H9 (cell line): ENCODE measurements around the gene FAM227B. TPM values are rescaled to one million over a fixed set of nuclear protein-coding genes. Genes with fewer than 3 reads are reported as not detected.

Experiments used
- DNase-seq: peaks from one replicate; pipeline ENCODE4 v3.0.0-alpha.2; 2017
- H2AFZ ChIP-seq: one replicate; pipeline ENCODE4 v1.6.1; 2013; ENCODE audit warnings: mild to moderate bottlenecking, low read length, control low read depth, moderate library complexity
- H2AK5ac ChIP-seq: 2 replicates; pipeline ENCODE4 v1.6.1; 2013; ENCODE audit warnings: low read length, control low read depth, mixed read lengths; ENCODE audit not compliant: insufficient read length
- H2BK120ac ChIP-seq: one replicate; pipeline ENCODE4 v1.6.1; 2013; ENCODE audit warnings: low read depth, mild to moderate bottlenecking, low read length, control low read depth, inconsistent platforms; ENCODE audit not compliant: poor library complexity, severe bottlenecking
- H2BK12ac ChIP-seq: 2 replicates; pipeline ENCODE4 v1.6.1; 2013; ENCODE audit warnings: low read length, control low read depth, mixed read lengths, low read depth; ENCODE audit not compliant: insufficient read length
- H2BK15ac ChIP-seq: 2 replicates; pipeline ENCODE4 v1.6.1; 2013; ENCODE audit warnings: low read depth, low read length, control low read depth
- H2BK20ac ChIP-seq: one replicate; pipeline ENCODE4 v1.6.1; 2013; ENCODE audit warnings: low read depth, mild to moderate bottlenecking, low read length, control low read depth, inconsistent platforms; ENCODE audit not compliant: poor library complexity, severe bottlenecking
- H2BK5ac ChIP-seq: 2 replicates; pipeline ENCODE4 v1.6.1; 2013; ENCODE audit warnings: low read length, control low read depth, mixed read lengths; ENCODE audit not compliant: insufficient read length
- H3K14ac ChIP-seq: 2 replicates; pipeline ENCODE4 v1.6.1; 2013; ENCODE audit warnings: low read length, control low read depth; ENCODE audit not compliant: insufficient read depth
- H3K18ac ChIP-seq: 2 replicates; pipeline ENCODE4 v1.6.1; 2013; ENCODE audit warnings: low read depth, mild to moderate bottlenecking, mixed read lengths, low read length, control low read depth; ENCODE audit not compliant: insufficient read length
- H3K23ac ChIP-seq: 2 replicates; pipeline ENCODE4 v1.6.1; 2013; ENCODE audit warnings: low read length, control low read depth, mixed read lengths, low read depth; ENCODE audit not compliant: insufficient read length
- H3K23me2 ChIP-seq: 2 replicates; pipeline ENCODE4 v1.6.1; 2013; ENCODE audit warnings: low read depth, mild to moderate bottlenecking, mixed read lengths, low read length, control low read depth; ENCODE audit not compliant: insufficient read length, poor library complexity, severe bottlenecking
- H3K27ac ChIP-seq: 2 replicates; pipeline ENCODE4 v1.5.1; 2013; ENCODE audit warnings: low read length, control low read depth, mixed read lengths, low read depth; ENCODE audit not compliant: insufficient read length
- H3K27me3 ChIP-seq: 2 replicates; pipeline ENCODE4 v1.6.1; 2013; ENCODE audit warnings: low read length, control low read depth, inconsistent platforms; ENCODE audit not compliant: insufficient read depth
- H3K4ac ChIP-seq: 2 replicates; pipeline ENCODE4 v1.6.1; 2013; ENCODE audit warnings: low read depth, mild to moderate bottlenecking, control low read depth, inconsistent platforms, low read length, moderate library complexity
- H3K4me1 ChIP-seq: 2 replicates; pipeline ENCODE4 v1.6.1; 2013; ENCODE audit warnings: low read length, control low read depth, inconsistent platforms; ENCODE audit not compliant: insufficient read depth
- H3K4me2 ChIP-seq: 2 replicates; pipeline ENCODE4 v1.6.1; 2013; ENCODE audit warnings: low read length, control low read depth, mixed read lengths; ENCODE audit not compliant: insufficient read length, insufficient read depth
- H3K56ac ChIP-seq: 2 replicates; pipeline ENCODE4 v1.6.1; 2013; ENCODE audit warnings: low read depth, mild to moderate bottlenecking, mixed read lengths, low read length, control low read depth; ENCODE audit not compliant: insufficient read length
- H3K79me1 ChIP-seq: 2 replicates; pipeline ENCODE4 v1.6.1; 2013; ENCODE audit warnings: low read depth, mild to moderate bottlenecking, moderate library complexity, low read length, control low read depth, inconsistent platforms; ENCODE audit not compliant: insufficient read depth, poor library complexity, severe bottlenecking
- H3K79me2 ChIP-seq: 2 replicates; pipeline ENCODE4 v1.6.1; 2013; ENCODE audit warnings: low read length, control low read depth, inconsistent platforms; ENCODE audit not compliant: insufficient read depth
- H3K9ac ChIP-seq: 2 replicates; pipeline ENCODE4 v1.6.1; 2013; ENCODE audit warnings: low read length, control low read depth, mixed read lengths; ENCODE audit not compliant: insufficient read length; ENCODE audit errors: extremely low read depth
- H3K9me3 ChIP-seq: one replicate; pipeline ENCODE4 v1.6.1; 2013; ENCODE audit warnings: low read depth, low read length, inconsistent platforms; ENCODE audit not compliant: control insufficient read depth
- H3T11ph ChIP-seq: one replicate; pipeline ENCODE4 v1.6.1; 2013; ENCODE audit warnings: mild to moderate bottlenecking, low read length, control low read depth, inconsistent platforms
- H4K20me1 ChIP-seq: one replicate; pipeline ENCODE4 v1.6.1; 2013; ENCODE audit not compliant: control insufficient read depth, insufficient read length, insufficient read depth
- H4K5ac ChIP-seq: 2 replicates; pipeline ENCODE4 v1.6.1; 2013; ENCODE audit warnings: low read depth, mild to moderate bottlenecking, mixed read lengths, low read length, control low read depth; ENCODE audit not compliant: insufficient read length
- H4K8ac ChIP-seq: replicated peaks from 2 replicates; pipeline ENCODE4 v1.6.1; 2013; ENCODE audit warnings: low read length, control low read depth, mixed read lengths, low read depth; ENCODE audit not compliant: insufficient read length
- H4K91ac ChIP-seq: 2 replicates; pipeline ENCODE4 v1.6.1; 2013; ENCODE audit warnings: low read depth, mild to moderate bottlenecking, moderate library complexity, mixed read lengths, low read length, control low read depth; ENCODE audit not compliant: insufficient read length
- H3K27ac Mint-ChIP-seq, 3 experiments: 2 replicates in 2 of 3; 3 replicates in 1 of 3; pipeline ENCODE4 v1.8.0; 2020 to 2021; ENCODE audit warnings: mixed read lengths in 3 of 3, mild to moderate bottlenecking in 1 of 3, moderate library complexity in 1 of 3
- H3K27me3 Mint-ChIP-seq: 2 replicates; pipeline ENCODE4 v1.8.0; 2021; ENCODE audit warnings: low read depth, mild to moderate bottlenecking, moderate library complexity, mixed read lengths
- H3K36me3 Mint-ChIP-seq, 3 experiments: 2 replicates in 2 of 3; 3 replicates in 1 of 3; pipeline ENCODE4 v1.8.0; 2020 to 2021; ENCODE audit warnings: low read depth in 3 of 3, mixed read lengths in 3 of 3; ENCODE audit not compliant: insufficient read depth in 1 of 3
- H3K4me1 Mint-ChIP-seq, 2 experiments: 2 replicates each; pipeline ENCODE4 v1.8.0; 2020; ENCODE audit warnings: mixed read lengths in 2 of 2
- H3K4me3 Mint-ChIP-seq, 2 experiments: 2 replicates in 1 of 2; 3 replicates in 1 of 2; pipeline ENCODE4 v1.8.0; 2020 to 2021; ENCODE audit warnings: mild to moderate bottlenecking in 2 of 2, mixed read lengths in 2 of 2, moderate library complexity in 1 of 2
- H3K9me3 Mint-ChIP-seq, 2 experiments: 2 replicates in 1 of 2; 3 replicates in 1 of 2; pipeline ENCODE4 v1.8.0; 2020; ENCODE audit warnings: mild to moderate bottlenecking in 2 of 2, mixed read lengths in 2 of 2, moderate library complexity in 1 of 2
- CTCF ChIP-seq: fragments of 200-600 bp; sonication (generic); conservative IDR thresholded peaks from 3 replicates; pipeline ENCODE4 v1.8.0; 2021; ENCODE audit warnings: antibody characterized with exemption, mild to moderate bottlenecking
- WGBS: extraction: QIAGEN DNeasy Blood & Tissue Kit; methylation state at CpG from one replicate; pipeline ENCODE4 v1.1.7; 2013; ENCODE audit warnings: missing lambda C conversion rate, low lambda C conversion rate, mixed read lengths; ENCODE audit not compliant: insufficient read length; ENCODE audit errors: extremely low coverage; 5-methylcytosine and 5-hydroxymethylcytosine counted together
- total RNA-seq: library from RNA; stranded (reverse); gene quantifications from 2 replicates; pipeline ENCODE4 v1.2.1, GENCODE V29; 2021

The FAM227B gene
- total RNA-seq, 1 experiment from 2014 or later = 5.5 TPM

DNA sequence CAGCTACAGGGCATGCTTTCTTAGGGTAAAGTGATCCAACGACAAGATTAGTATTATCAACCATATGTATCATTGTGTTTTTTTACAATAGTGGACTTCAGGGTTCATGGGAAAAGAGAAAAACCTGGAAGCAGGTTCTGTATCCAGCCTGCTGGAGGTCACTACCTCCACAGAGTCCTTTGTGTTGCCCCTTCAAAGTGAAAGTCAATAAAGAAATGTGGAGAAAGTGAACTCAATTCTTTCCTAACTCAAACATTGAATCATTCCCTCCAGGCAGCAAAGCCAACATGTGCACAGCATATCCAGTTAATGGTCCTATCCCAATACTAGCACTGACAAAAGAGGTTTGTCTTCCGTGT, 152.2 kb downstream of the FAM227B start:
- no peak for DNase-seq
- no peak overlapping the region for H4K91ac ChIP-seq
- no peak overlapping the region for H2BK5ac ChIP-seq
- no peaks in the 10 kb centered on the region for H3K79me2 ChIP-seq
- H4K5ac ChIP-seq = no peak overlapping the region
- Mint-ChIP-seq H3K27ac (no peak overlapping the region), H3K9me3 (no peaks in the 10 kb centered on the region), H3K27me3 (no peaks in the 10 kb centered on the region), H3K36me3 (no peaks in the 10 kb centered on the region), H3K4me1 (no peaks in the 10 kb centered on the region), H3K4me3 (no peak overlapping the region)
- no CpG with 5 or more reads among the region's 2 CpGs for WGBS
- no peak overlapping the region for H3K27ac ChIP-seq
- H3K9ac ChIP-seq = no peak overlapping the region
- H3K4me1 ChIP-seq = no peaks in the 10 kb centered on the region
- H2AK5ac ChIP-seq = no peak overlapping the region
- no peak overlapping the region for H3K14ac ChIP-seq
- no peak overlapping the region for H3K18ac ChIP-seq
- no peaks in the 10 kb centered on the region for H4K20me1 ChIP-seq
- no peak overlapping the region for H2BK20ac ChIP-seq
- no peak overlapping the region for H3K4ac ChIP-seq
- H2BK120ac ChIP-seq = no peak overlapping the region
- no peaks in the 10 kb centered on the region for H3K9me3 ChIP-seq
- H3K4me2 ChIP-seq = no peak overlapping the region
- no peaks in the 10 kb centered on the region for H3K27me3 ChIP-seq
- H2BK15ac ChIP-seq = no peak overlapping the region
- no peak overlapping the region for H3K56ac ChIP-seq
- H2BK12ac ChIP-seq = no peak overlapping the region
- no peaks in the 10 kb centered on the region for H3K79me1 ChIP-seq
- no peak overlapping the region for H2AFZ ChIP-seq
- no peaks in the 10 kb centered on the region for H3K23me2 ChIP-seq
- H3K23ac ChIP-seq = no peak overlapping the region
- H4K8ac ChIP-seq = no peak overlapping the region
- TF ChIP-seq CTCF = no peak
- H3T11ph ChIP-seq = no peak overlapping the region
